ENCODE results near the gene MXD1. TPM values are rescaled to one million over a fixed set of nuclear protein-coding genes. Genes with fewer than 3 reads are reported as not detected.

MXD1 gene
- total RNA-seq, 2 donors from 2014 or later, result 57.8 to 200 TPM

DNA sequence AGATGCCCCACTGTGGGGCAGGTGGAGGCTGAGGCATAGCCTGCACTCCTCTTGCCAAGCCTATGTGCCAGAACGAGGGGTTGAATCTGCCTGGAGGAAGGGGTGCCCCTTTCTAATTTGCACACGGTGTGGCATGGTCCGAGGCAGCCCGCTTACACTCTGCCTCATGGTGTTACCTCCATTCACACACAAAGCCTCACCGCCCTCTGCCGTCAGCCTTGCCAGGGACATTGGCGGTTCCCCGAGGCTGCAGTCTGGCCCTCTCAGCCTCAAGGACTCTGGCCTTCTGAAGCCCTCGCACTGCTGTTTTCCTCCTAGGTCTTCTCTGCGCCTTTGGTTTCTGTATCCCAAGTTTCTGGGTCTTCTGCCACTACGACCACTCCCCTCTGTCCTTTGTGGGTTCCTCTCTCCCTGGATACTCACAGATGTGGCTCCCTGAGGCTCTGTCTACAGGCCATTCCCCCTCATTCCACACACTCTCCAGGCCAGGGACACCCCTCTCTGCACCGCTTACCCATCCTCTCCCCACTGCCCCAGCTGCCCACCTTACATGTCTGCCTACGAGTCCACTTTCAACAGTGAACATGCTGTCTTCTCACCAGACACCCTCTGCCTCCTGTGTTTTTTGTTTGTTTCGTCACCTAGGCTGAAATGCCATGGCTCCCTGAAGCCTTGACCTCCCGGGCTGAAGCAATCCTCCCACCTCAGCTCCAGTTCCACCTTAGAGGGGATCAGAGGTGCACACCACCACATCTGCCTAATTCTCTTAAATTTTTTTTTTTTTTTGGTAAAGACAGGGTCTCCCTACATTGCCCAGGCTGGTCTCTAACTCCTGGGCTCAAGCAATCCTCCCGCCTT is 54.4 kb downstream of the MXD1 start:
- H3K9me3 ChIP-seq, result no peaks in the 10 kb centered on the region
- no peak for DNase-seq
- H3K9ac ChIP-seq (ENCODE audit: low read depth in 2 of 2, low read length in 2 of 2), result no peak overlapping the region
- TF ChIP-seq, protein P1, sequence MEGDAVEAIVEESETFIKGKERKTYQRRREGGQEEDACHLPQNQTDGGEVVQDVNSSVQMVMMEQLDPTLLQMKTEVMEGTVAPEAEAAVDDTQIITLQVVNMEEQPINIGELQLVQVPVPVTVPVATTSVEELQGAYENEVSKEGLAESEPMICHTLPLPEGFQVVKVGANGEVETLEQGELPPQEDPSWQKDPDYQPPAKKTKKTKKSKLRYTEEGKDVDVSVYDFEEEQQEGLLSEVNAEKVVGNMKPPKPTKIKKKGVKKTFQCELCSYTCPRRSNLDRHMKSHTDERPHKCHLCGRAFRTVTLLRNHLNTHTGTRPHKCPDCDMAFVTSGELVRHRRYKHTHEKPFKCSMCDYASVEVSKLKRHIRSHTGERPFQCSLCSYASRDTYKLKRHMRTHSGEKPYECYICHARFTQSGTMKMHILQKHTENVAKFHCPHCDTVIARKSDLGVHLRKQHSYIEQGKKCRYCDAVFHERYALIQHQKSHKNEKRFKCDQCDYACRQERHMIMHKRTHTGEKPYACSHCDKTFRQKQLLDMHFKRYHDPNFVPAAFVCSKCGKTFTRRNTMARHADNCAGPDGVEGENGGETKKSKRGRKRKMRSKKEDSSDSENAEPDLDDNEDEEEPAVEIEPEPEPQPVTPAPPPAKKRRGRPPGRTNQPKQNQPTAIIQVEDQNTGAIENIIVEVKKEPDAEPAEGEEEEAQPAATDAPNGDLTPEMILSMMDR (IDR thresholded peaks at IDR 0.05), result no peak
- intact Hi-C loops (cut with DNase I), result no loop called here
- peaks cover 2% of the 10 kb centered on the region for H3K4me1 ChIP-seq
- H3K27ac ChIP-seq, result no peak overlapping the region
- H3K4me3 ChIP-seq, result no peak overlapping the region
- no peaks in the 10 kb centered on the region for H3K36me3 ChIP-seq
- no peaks in the 10 kb centered on the region for H3K27me3 ChIP-seq

DNA sequence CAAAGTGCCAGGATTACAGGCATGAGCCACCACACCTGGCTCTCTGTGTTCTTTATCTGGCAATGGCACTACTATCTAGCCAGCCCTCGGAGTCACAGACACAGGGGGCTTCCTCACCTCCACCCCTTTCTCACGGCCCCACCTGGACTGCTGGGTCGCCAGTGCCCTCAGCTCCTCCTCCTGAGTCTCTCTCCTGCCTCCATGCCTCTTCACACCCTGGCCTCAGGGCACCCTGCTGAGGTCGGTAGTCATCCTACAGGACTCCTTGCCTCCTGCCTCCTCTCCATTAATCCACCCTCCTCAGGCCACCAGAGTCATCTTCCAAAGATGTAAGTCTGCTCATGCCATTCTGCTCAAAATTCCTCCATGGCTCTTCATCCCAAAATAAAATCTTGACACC is 55.1 kb downstream of the MXD1 start:
- H3K4me1 ChIP-seq, result no peaks in the 10 kb centered on the region
- no peak overlapping the region for H3K4me3 ChIP-seq
- H3K9me3 ChIP-seq, result no peaks in the 10 kb centered on the region
- H3K27ac ChIP-seq, result no peak overlapping the region
- H3K9ac ChIP-seq (ENCODE audit: low read depth in 2 of 2, low read length in 2 of 2), result no peak overlapping the region
- no peaks in the 10 kb centered on the region for H3K36me3 ChIP-seq
- DNase-seq, result no peak
- no peaks in the 10 kb centered on the region for H3K27me3 ChIP-seq
- TF ChIP-seq, protein P1 (IDR thresholded peaks at IDR 0.05), result no peak
- intact Hi-C loops (cut with DNase I), result no loop called here

DNA sequence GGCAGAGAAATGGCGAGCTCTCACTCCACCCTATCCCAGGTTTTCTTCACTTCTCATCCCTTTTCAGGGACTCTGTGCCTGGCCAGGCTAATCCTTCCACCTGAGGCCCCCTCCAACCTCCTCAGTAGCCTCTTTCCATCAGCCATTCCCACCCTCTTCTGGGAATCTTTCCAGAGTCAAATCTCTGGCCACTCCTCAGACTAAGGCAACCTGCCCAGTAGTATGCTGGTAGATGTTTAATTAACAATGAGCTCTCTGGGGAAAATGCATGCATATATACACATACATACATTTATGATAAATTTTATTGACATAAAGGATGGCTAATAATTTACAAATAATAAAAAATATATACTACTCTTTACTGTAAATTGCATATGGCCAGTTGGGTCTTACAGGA is 57.9 kb downstream of the MXD1 start:
- intact Hi-C loops (cut with DNase I), result no loop called here
- TF ChIP-seq, protein P1 (IDR thresholded peaks at IDR 0.05), result no peak
- no peak overlapping the region for H3K9ac ChIP-seq (ENCODE audit: low read depth in 2 of 2, low read length in 2 of 2)
- no peak overlapping the region for H3K27ac ChIP-seq
- H3K36me3 ChIP-seq, result no peaks in the 10 kb centered on the region
- no peaks in the 10 kb centered on the region for H3K4me1 ChIP-seq
- H3K4me3 ChIP-seq, result no peak overlapping the region
- H3K27me3 ChIP-seq, result no peaks in the 10 kb centered on the region
- no peaks in the 10 kb centered on the region for H3K9me3 ChIP-seq
- no peak for DNase-seq

DNA sequence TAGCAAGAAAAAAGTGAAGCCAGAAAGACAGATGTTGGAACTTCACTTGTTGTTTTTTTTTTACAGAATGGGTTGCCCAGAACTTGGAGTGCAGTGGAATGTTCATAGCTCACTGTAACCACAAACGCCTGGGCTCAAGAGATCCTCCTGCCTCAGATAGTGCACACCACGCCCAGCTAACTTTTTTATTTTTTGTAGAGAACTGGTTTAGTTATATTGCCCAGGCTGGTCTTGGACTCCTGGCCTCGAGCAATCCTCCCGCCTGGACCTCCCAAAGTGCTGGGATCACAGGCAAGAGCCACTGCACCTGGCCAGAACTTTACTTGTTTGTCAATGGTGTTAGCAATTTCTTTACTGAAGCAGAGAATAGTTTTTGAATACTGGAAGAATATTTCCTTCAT is 58.4 kb downstream of the MXD1 start:
- no peak for DNase-seq
- no peak overlapping the region for H3K9ac ChIP-seq (ENCODE audit: low read depth in 2 of 2, low read length in 2 of 2)
- no peak overlapping the region for H3K4me3 ChIP-seq
- H3K27ac ChIP-seq, result no peak overlapping the region
- TF ChIP-seq, protein P1 (IDR thresholded peaks at IDR 0.05), result no peak
- intact Hi-C loops (cut with DNase I), result no loop called here
- H3K36me3 ChIP-seq, result no peaks in the 10 kb centered on the region
- H3K4me1 ChIP-seq, result no peaks in the 10 kb centered on the region
- H3K9me3 ChIP-seq, result no peaks in the 10 kb centered on the region
- H3K27me3 ChIP-seq, result no peaks in the 10 kb centered on the region

DNA sequence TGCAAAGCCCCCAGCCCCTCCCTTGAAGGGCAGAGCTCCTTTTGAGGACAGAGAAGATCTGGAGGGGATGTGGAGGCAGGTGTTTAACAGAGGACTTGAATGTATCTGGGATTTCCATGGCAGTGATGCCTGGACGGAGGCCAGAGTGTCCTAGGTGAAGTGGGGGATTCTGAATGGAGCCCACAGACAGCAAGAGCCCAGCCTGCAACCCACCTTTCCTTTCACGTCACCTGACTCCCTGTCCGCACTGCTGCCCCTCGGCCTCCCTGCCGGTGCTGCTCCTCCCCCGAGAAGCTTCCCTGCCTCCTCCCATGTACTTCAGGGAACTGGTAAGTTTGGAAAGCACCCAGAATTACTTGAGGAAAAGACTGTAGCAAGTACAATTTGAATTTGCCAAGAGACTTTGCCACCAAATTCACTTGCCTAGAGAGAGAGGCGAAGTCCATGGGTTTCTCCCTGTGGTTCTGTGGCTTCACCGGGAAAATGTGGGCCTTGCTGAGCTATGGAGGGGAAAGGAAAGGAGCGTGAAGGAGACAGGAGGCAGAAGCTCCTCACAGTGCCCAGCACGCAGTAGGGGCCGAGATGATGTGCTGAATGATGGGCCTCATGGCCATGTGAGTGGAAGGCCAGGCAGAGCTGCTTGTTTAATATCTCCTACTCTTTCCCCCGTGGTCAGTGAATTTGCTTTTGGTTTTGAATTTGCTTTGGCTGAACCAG is 60.4 kb downstream of the MXD1 start:
- H3K36me3 ChIP-seq, result no peaks in the 10 kb centered on the region
- H3K9me3 ChIP-seq, result no peaks in the 10 kb centered on the region
- no peak overlapping the region for H3K9ac ChIP-seq (ENCODE audit: low read depth in 2 of 2, low read length in 2 of 2)
- intact Hi-C loops (cut with DNase I), result no loop called here
- no peaks in the 10 kb centered on the region for H3K4me1 ChIP-seq
- no peaks in the 10 kb centered on the region for H3K27me3 ChIP-seq
- DNase-seq, result no peak
- no peak overlapping the region for H3K4me3 ChIP-seq
- TF ChIP-seq, protein P1 (IDR thresholded peaks at IDR 0.05), result no peak
- H3K27ac ChIP-seq, result no peak overlapping the region
